Measurements from ENCODE around the gene OR9I1. TPM values are rescaled to one million over a fixed set of nuclear protein-coding genes. Genes with fewer than 3 reads are reported as not detected.

OR9I1 gene, protein sequence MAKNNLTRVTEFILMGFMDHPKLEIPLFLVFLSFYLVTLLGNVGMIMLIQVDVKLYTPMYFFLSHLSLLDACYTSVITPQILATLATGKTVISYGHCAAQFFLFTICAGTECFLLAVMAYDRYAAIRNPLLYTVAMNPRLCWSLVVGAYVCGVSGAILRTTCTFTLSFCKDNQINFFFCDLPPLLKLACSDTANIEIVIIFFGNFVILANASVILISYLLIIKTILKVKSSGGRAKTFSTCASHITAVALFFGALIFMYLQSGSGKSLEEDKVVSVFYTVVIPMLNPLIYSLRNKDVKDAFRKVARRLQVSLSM
- not detected in 5 replicates for total RNA-seq (2022; extraction: Qiagen RNA extraction)

DNA sequence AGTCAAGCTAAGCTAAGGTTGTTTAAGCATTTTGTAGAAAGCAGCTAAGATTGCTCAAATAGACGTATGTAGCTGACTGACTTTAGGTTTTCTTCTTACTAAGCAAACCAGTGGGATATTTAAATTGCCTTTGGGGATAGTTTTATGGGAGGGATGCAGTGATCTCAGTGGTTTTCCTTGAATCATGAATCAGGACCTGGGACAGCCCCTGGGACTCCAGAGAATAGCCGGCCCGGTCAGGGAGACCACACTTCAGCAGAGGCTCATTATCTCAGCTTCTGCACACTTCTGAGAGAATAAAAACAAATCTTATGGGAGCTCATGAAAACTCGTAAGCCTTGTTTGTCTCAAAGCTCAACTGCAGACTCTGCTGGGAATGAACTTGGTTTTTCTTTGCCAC is at the start of gene OR9I1:
Gene OR9I1, minus strand, starts transcription at position 62 of the 400 bp plus-strand sequence. CDS start 6,086 bp downstream, outside the sequence.

Other genes with a start within 250 kb of the OR9I1 start
- gene OR9Q1, start 101.6 kb downstream of the OR9I1 start, total RNA-seq (2022; extraction: Qiagen RNA extraction) = not detected in 5 replicates
- gene OR6Q1, start 94.6 kb downstream of the OR9I1 start, total RNA-seq (2022; extraction: Qiagen RNA extraction) = not detected in 5 replicates
- gene OR9Q2, start 63.5 kb upstream of the OR9I1 start, total RNA-seq (2022; extraction: Qiagen RNA extraction) = not detected in 5 replicates
- not detected in 5 replicates for gene OR1S2, start 78.6 kb upstream of the OR9I1 start, total RNA-seq (2022; extraction: Qiagen RNA extraction)
- not detected in 5 replicates for gene OR1S1, start 87.2 kb upstream of the OR9I1 start, total RNA-seq (2022; extraction: Qiagen RNA extraction)
- gene OR10Q1, start 103.4 kb upstream of the OR9I1 start, total RNA-seq (2022; extraction: Qiagen RNA extraction) = not detected in 5 replicates
- not detected in 5 replicates for gene OR10W1, start 142.7 kb upstream of the OR9I1 start, total RNA-seq (2022; extraction: Qiagen RNA extraction)
- gene OR5B17, start 233.5 kb upstream of the OR9I1 start, total RNA-seq (2022; extraction: Qiagen RNA extraction) = not detected in 5 replicates

Measured in A549 treated with AZD2906 at 1 μM for 4 hours (cell line).